GM19099 (cell line): ENCODE measurements around the gene KCNC4.

ENCODE experiments used
- POLR2A ChIP-seq: IDR thresholded peaks from 3 replicates; pipeline ENCODE4 v1.6.1; 2011; ENCODE audit warnings: low read depth; ENCODE audit not compliant: insufficient read length; ENCODE audit errors: extremely low read depth

KCNC4 gene

GRCh38 chr1:110242731-110243130 lies 32.6 kb downstream of the KCNC4 start:
- TF ChIP-seq POLR2A: no peak

GRCh38 chr1:110243146-110243545 lies 33.0 kb downstream of the KCNC4 start:
- TF ChIP-seq POLR2A: no peak

- no peak for TF ChIP-seq POLR2A
These were observed 33.5 kb downstream of the KCNC4 start for GRCh38 chr1:110243574-110243973.

- no peak for TF ChIP-seq POLR2A
These were observed 35.9 kb downstream of the KCNC4 start for GRCh38 chr1:110245876-110246620.

- TF ChIP-seq POLR2A: no peak
These were observed 38.6 kb downstream of the KCNC4 start for GRCh38 chr1:110248746-110249145.

GRCh38 chr1:110249256-110249655 lies 39.1 kb downstream of the KCNC4 start:
- TF ChIP-seq POLR2A: no peak

GRCh38 chr1:110250008-110250407 lies 39.9 kb downstream of the KCNC4 start:
- TF ChIP-seq POLR2A: no peak

- no peak for TF ChIP-seq POLR2A
These were observed 40.6 kb downstream of the KCNC4 start for GRCh38 chr1:110250749-110251148.

GRCh38 chr1:110253213-110253612 lies 43.1 kb downstream of the KCNC4 start:
- TF ChIP-seq POLR2A: no peak

- TF ChIP-seq POLR2A: no peak
These were observed 44.7 kb downstream of the KCNC4 start for GRCh38 chr1:110254604-110255391.

- TF ChIP-seq POLR2A: no peak
These were observed 45.3 kb downstream of the KCNC4 start for GRCh38 chr1:110255392-110255787.

GRCh38 chr1:110258734-110259133 lies 48.6 kb downstream of the KCNC4 start:
- TF ChIP-seq POLR2A: no peak

GRCh38 chr1:110259770-110260169 lies 49.7 kb downstream of the KCNC4 start:
- TF ChIP-seq POLR2A: no peak
